GM18511 (cell line): ENCODE measurements around the gene CLEC4F.
"Not testable (repeated sequence)": the region's sequence is repeated elsewhere in the genome, so short reads cannot be mapped to it uniquely, and the experiment has no call there.

Source experiments
- ATAC-seq: cut with Tn5 transposase; IDR thresholded peaks from one replicate; pipeline ENCODE4 v1.9.1; 2021; ENCODE audit warnings: mild to moderate bottlenecking, moderate library complexity; ENCODE audit not compliant: unreplicated experiment

The CLEC4F gene

DNA sequence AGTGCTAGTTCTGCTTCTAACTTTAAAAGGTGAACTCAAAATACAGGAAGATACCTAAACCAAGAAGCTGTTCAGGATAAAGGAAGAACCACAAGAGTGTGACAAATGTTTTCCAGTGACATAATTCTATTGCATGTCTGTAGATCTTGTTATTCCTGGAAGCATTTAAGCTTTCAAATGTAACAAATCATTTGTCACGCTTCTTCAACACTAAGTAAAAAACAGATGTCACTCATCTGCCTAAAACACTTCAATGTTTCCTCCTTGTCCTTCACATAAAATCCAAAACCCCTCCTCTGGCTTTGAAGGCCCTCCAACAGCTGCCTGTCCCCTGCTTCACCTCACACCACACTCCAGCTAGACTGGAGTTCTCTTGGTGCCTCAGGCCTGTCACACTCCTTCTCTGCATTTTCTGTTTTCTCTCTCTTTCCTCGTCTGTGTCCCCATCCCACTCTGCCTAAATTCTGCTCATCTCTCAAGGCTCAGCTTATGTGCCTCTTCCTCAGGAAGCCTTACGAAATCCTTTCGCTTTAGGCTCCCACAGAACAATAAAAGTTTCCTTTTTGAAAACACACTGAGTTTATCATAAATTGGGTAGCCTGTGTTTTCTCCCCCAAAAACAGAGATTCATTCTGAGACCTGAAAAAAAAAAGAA lies 6.4 kb upstream of the CLEC4F start:
- ATAC-seq, result no peak

- ATAC-seq, result no peak
These were observed 2.9 kb upstream of the CLEC4F start for GRCh38 chr2:70823249-70823648.

- no peak for ATAC-seq
These were observed 2.4 kb upstream of the CLEC4F start for GRCh38 chr2:70822843-70823242.

DNA sequence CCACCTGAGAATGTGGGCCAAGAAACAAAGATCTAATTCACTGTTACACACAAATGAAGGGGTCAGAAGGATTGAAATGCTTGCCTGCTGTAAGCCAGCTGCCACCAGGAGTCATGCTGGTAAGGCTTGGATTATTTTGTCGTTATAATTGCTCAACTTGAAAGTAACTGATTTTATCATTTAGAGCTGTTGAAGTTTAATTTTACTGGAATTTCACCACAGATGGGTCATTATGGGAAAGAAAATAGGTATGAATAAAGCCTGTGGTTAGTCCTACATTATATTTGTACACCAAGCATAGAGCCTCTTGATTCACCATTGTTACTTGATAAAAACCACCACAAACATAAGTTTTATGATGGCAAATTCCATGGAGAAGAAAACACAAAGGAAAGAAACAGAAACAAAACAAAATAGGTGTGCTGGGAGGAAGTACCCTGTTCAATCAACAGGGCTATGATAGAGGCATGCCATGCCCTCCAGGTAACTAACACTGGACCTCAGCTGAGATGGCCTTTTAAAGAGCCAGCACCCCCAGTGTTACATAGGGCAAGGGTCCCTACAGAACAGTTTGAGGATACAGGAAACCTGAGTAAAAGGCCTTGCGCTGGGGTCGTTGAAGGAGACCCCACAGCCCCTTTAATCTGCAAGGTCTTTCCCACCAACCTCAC lies 3.0 kb downstream of the CLEC4F start:
- ATAC-seq, result no peak

DNA sequence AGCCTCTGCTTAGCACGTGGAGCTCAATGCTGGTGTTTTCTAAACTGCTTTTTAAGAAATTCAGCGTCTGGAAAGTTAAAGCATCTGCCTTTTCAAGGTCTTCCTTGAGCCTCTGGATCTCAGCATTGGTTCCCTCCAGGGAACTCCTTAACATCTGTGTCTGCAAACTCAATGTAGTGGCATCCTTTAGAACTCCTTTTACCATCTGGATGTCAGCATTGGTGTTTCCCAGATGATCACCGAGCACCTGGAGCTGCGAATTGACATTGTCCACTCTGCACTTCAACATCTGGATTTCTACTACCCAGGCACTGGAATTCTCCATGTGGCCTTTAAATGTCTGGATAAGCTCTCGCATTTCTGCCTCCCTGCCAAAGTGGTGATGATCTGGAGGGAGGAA lies 3.7 kb downstream of the CLEC4F start:
- no peak for ATAC-seq

DNA sequence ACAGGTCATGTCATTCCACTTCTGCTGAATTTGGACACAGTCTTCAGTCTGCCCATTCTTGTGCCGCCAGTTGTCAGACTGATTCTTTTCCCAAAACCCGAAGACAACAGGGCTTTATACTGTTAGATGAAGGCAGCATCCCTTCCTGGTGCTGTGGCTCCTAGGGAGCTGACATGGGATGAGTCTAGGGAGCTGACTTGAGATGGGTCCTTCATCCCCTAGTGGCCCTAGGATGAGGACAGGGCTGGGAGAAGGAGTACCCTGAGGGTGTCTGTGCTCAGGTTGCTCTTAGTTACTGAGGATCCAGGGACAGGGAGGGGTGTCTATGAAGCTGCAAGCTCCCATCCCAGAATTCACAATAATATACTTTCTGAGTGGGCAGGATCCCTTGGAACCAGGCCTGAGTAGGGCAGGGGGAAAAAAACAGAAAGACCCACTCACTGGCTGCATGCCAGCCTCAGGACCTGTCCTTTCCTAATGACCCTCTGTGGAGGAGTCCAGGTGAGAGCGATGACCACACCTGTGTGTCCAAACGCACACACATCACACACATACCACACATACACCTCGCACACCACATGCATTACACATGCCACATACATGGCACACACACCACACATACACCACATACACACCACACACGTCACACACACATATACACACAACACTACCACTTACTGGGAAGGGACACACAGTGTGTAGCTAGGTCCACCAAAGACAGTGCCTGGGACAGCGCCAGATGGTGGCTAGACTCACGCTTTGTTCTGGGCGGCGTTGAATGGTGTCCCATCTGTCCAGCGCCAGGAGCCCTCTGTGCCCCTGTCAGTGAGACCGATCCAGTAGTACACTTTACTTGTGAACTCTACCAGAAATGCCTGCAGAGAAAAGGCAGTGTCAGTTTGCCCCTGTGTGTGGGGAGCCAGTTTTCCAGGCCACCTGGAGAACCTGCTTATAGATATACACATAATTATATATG lies 11.1 kb downstream of the CLEC4F start:
- ATAC-seq, result no peak

- no peak for ATAC-seq
These were observed 12.6 kb downstream of the CLEC4F start for GRCh38 chr2:70807828-70808118.

DNA sequence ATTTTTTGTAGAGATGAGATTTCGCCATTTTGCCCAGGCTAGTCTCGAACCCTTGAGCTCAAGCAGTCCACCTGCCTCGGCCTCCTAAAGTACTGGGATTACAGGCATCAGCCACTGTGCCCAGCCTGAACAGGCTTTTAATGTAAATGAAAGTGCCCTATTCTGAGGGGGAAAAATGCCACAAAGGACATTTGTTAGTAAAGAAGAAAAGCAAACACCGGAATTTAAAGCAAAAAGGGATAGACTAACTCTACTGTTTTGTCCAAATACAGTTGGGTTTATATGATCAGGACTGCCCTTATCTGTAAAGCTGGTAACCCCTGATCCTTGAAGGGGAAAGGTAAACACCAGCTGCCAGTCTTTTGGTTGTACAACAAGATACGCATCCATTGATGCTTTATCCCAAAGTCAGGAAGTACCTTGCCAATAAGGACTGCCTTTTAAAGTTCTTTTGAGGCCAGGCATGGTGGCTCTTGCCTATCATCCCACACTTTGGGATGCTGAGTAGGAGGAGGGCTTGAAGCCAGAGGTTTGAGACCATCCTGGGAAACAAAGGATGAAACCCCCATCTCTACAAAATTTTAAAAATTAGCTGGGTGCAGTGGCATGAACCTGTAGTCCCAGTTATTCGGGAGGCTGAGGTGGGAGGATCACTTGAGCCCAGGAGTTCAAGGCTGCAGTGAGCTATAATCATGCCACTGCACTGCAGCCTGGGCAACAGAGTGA lies 13.1 kb downstream of the CLEC4F start:
- no peak for ATAC-seq

- no peak for ATAC-seq
These were observed 13.8 kb downstream of the CLEC4F start for GRCh38 chr2:70806620-70807019.

DNA sequence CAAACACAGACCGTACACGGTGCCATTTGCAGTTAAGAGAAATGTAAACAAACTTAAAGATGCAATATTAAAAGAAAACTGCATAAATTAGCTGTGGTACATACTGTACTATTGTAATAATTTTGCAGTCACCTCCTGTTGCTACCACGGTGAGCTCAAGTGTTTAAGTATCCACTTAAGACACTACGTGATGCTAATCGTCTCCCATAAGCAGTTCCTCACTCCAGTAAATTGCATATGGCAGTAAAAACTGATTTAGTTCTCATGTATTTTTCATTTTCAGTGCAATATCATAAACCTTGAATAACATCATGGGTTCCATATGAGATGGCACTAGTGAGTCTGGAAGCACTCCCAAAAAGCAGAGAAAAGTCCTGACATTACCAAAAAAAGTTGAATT lies 14.4 kb downstream of the CLEC4F start:
- no peak for ATAC-seq

GRCh38 chr2:70801607-70802263 lies 18.7 kb downstream of the CLEC4F start:
- no peak for ATAC-seq

GRCh38 chr2:70799706-70800105 lies 20.7 kb downstream of the CLEC4F start:
- no peak for ATAC-seq

- ATAC-seq, result not testable (repeated sequence)
These were observed 22.4 kb downstream of the CLEC4F start for GRCh38 chr2:70797996-70798395.

DNA sequence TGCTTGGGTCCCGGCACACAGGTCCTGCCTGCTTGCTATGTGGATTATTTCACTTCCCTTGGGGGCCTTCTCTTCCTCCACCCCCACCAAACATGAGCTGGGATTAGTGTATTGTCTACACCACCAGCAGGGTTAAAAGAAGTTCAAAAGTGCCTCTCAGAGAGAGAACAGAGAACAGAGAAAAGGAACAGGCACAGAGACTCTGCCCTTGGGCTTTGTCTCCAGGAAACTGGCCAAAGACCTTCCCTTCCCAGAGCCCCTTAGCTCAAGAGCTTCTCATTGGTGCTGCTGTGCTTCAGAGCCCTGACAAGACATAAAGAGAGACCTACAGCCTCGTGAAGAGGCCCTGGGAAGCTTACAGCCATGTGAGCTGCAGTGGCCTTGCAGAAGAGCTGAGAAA lies 22.9 kb downstream of the CLEC4F start:
- ATAC-seq, result no peak

- no peak for ATAC-seq
These were observed 24.1 kb downstream of the CLEC4F start for GRCh38 chr2:70796262-70796661.

GRCh38 chr2:70795164-70795995 lies 25.0 kb downstream of the CLEC4F start:
- no peak for ATAC-seq

DNA sequence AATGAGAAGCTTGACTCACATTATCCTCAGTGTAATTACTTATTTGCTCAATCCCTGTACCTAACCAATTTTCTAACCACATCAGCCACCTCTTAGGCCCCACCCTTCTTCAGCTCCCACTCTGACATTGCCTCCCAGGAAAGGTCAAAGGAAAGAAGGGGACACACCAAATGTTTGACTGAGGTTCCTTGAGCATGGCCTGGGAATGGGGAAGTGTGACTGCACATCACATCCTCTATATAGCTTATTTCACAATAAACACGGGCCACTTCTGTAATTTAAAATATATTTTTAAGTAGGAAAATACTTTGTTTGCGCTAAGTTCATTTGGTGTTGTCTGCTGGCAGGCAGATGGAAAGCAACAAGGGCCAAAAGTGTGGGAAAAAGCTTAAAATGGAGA lies 26.9 kb downstream of the CLEC4F start:
- ATAC-seq, result no peak

GRCh38 chr2:70790136-70790828 lies 30.1 kb downstream of the CLEC4F start, which contains the start of gene FIGLA:
Gene FIGLA (minus strand): TSS chr2:70790643. CDS start chr2:70790638, 5 bp downstream.
- ATAC-seq, result no peak
